ENCODE results near the gene SDCCAG8.

The SDCCAG8 gene

GRCh38 chr1:243513726-243514491 is 258.1 kb downstream of the SDCCAG8 start:
- DNase-seq, result no peak

- DNase-seq, result no peak
Observed at GRCh38 chr1:243514927-243515326, 259.1 kb downstream of the SDCCAG8 start.

- DNase-seq, result no peak
Observed at GRCh38 chr1:243520831-243521230, 265.0 kb downstream of the SDCCAG8 start.

- no peak for DNase-seq
Observed at GRCh38 chr1:243523766-243524165, 267.9 kb downstream of the SDCCAG8 start.

- DNase-seq, result no peak
Observed at GRCh38 chr1:243525085-243525487, 269.2 kb downstream of the SDCCAG8 start.

- DNase-seq, result no peak
Observed at GRCh38 chr1:243526180-243526579, 270.3 kb downstream of the SDCCAG8 start.

GRCh38 chr1:243528459-243529121 is 272.7 kb downstream of the SDCCAG8 start:
- no peak for DNase-seq

GRCh38 chr1:243529512-243529911 is 273.7 kb downstream of the SDCCAG8 start:
- DNase-seq, result no peak

GRCh38 chr1:243535014-243535413 is 279.2 kb downstream of the SDCCAG8 start:
- DNase-seq, result no peak

- DNase-seq, result no peak
Observed at GRCh38 chr1:243539636-243540035, 283.8 kb downstream of the SDCCAG8 start.

- DNase-seq, result no peak
Observed at GRCh38 chr1:243542739-243543415, 287.0 kb downstream of the SDCCAG8 start.

- DNase-seq, result no peak
Observed at GRCh38 chr1:243543501-243543900, 287.7 kb downstream of the SDCCAG8 start.

GRCh38 chr1:243546457-243546856 is 290.6 kb downstream of the SDCCAG8 start:
- DNase-seq, result no peak

- no peak for DNase-seq
Observed at GRCh38 chr1:243547891-243548290, 292.1 kb downstream of the SDCCAG8 start.

GRCh38 chr1:243548516-243548915 is 292.7 kb downstream of the SDCCAG8 start:
- no peak for DNase-seq

- DNase-seq, result no peak
Observed at GRCh38 chr1:243549108-243549507, 293.3 kb downstream of the SDCCAG8 start.
